ENCODE measurements around the gene MED22.

- TF ChIP-seq CTCF (IDR thresholded peaks at IDR 0.05; ENCODE audit: low read depth, low read length, poor library complexity, severe bottlenecking) (no peak), EZH2phosphoT487 (IDR thresholded peaks at IDR 0.05; ENCODE audit: borderline replicate concordance, low read length) (no peak)
Observed at GRCh38 chr9:133394687-133395271, 46.8 kb upstream of the MED22 start.

Data from DOHH2 (cell line).